Endothelial cell (in vitro differentiated cells): ENCODE data around the gene PCDHGB1. TPM values are rescaled to one million over a fixed set of nuclear protein-coding genes. Genes with fewer than 3 reads are reported as not detected.
"Not testable (repeated sequence)": the region's sequence is repeated elsewhere in the genome, so short reads cannot be mapped to it uniquely, and the experiment has no call there.

ENCODE experiments used
- DNase-seq: peaks from one replicate; pipeline ENCODE4 v3.0.0; 2021; ENCODE audit warnings: low spot score
- H3K27ac Mint-ChIP-seq: one replicate; pipeline ENCODE4 v1.8.0; 2021; ENCODE audit warnings: mixed read lengths, inconsistent platforms; ENCODE audit not compliant: unreplicated experiment
- H3K27me3 Mint-ChIP-seq: one replicate; pipeline ENCODE4 v1.8.0; 2021; ENCODE audit warnings: mild to moderate bottlenecking, moderate library complexity, mixed read lengths, inconsistent platforms; ENCODE audit not compliant: unreplicated experiment
- H3K36me3 Mint-ChIP-seq: one replicate; pipeline ENCODE4 v1.8.0; 2021; ENCODE audit warnings: mild to moderate bottlenecking, low read depth, mixed read lengths, inconsistent platforms; ENCODE audit not compliant: unreplicated experiment
- H3K4me1 Mint-ChIP-seq: one replicate; pipeline ENCODE4 v1.8.0; 2021; ENCODE audit warnings: mild to moderate bottlenecking, mixed read lengths, inconsistent platforms; ENCODE audit not compliant: unreplicated experiment
- H3K4me3 Mint-ChIP-seq: one replicate; pipeline ENCODE4 v1.8.0; 2021; ENCODE audit warnings: mild to moderate bottlenecking, mixed read lengths, inconsistent platforms; ENCODE audit not compliant: unreplicated experiment
- H3K9me3 Mint-ChIP-seq: one replicate; pipeline ENCODE4 v1.8.0; 2021; ENCODE audit warnings: mixed read lengths, inconsistent platforms; ENCODE audit not compliant: unreplicated experiment
- total RNA-seq: library from RNA; stranded (reverse); fragmentation: NEBNext Ultra II Directional; extraction: Animal tissue kit (Norgen Biotek cat#: 25700); gene quantifications from one replicate; pipeline ENCODE4 v1.2.1, GENCODE V29; 2021; ENCODE audit not compliant: unreplicated experiment
- TF ChIP-seq, protein P1 (sequence below): fragments of 200-600 bp; sonication (generic); IDR thresholded peaks from one replicate; pipeline ENCODE4 v1.5.0; 2021; ENCODE audit warnings: antibody characterized with exemption; ENCODE audit not compliant: unreplicated experiment

The PCDHGB1 gene
- total RNA-seq, 1 donor from 2014 or later: 3.1 TPM

DNA sequence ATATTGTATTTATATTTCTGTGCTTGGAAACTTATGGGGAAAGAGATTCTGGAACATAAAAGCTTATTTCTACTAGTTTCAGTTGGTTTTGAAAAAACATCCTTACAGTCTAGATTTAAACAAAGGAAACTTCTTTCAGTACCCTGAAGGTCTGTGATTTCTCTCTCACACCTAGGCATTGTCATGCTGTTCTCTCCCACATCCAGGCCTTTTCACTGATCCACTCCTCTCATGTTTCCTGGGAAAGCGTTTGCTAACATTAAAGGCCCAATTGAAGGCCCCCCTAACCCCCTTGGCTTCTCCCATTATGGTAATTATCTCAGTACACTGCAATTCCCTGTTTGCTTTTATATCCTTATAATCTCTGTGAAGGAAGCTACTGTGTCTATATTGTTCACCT lies 7.1 kb upstream of the PCDHGB1 start:
- H3K36me3 Mint-ChIP-seq: peaks cover 46% of the 10 kb centered on the region

DNA sequence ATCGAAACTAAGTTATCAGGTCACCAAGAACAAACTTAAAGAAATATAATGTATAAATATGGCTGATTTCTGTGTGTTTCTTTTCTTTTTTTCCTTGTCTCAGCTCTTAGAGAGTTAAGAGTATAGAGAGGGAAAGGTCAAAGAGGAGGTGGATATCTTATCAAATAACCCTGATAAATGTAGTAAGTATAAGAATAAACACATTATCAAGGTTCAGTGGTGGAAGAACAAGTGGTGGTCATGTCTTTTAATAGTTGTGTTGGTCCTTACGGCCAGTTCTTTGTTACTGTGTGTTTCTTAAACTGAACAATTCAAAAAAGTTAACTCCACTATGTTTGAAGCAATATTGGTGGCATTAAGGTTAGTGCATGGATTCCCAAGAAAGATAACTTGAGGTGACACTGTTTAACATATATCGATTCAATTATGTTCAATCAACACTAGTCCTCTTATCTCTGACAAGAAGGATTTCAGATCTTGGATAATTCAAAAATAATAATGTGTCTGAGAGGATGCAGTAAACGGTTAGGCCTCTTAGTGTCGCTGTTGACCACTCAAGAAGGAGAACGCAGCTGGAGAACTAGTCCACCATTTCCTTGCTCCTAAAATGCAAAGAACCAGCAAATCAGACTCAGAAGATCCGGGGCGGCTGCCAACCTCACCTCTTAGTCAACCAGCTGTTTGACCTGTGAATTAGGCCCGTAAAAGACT lies 6.5 kb upstream of the PCDHGB1 start, which contains the start of gene PCDHGA3:
TSS of gene PCDHGA3 (plus strand) at position 588 of the 711 bp plus-strand sequence. CDS start 205 bp downstream, outside the sequence.
- Mint-ChIP-seq H3K27ac (no peak within 1 kb of the TSS), H3K27me3 (peaks cover 9% of the 10 kb centered on the region), H3K36me3 (peaks cover 46% of the 10 kb centered on the region), H3K4me3 (peak within 1 kb of the TSS; percentile 56), H3K9me3 (peaks cover 42% of the 10 kb centered on the region), H3K4me1 (no peaks in the 10 kb centered on the region)
- TF ChIP-seq, protein P1, sequence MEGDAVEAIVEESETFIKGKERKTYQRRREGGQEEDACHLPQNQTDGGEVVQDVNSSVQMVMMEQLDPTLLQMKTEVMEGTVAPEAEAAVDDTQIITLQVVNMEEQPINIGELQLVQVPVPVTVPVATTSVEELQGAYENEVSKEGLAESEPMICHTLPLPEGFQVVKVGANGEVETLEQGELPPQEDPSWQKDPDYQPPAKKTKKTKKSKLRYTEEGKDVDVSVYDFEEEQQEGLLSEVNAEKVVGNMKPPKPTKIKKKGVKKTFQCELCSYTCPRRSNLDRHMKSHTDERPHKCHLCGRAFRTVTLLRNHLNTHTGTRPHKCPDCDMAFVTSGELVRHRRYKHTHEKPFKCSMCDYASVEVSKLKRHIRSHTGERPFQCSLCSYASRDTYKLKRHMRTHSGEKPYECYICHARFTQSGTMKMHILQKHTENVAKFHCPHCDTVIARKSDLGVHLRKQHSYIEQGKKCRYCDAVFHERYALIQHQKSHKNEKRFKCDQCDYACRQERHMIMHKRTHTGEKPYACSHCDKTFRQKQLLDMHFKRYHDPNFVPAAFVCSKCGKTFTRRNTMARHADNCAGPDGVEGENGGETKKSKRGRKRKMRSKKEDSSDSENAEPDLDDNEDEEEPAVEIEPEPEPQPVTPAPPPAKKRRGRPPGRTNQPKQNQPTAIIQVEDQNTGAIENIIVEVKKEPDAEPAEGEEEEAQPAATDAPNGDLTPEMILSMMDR: peak; percentile 23
- no peak for DNase-seq

More for the DNA sequence above, 7.1 kb upstream of the PCDHGB1 start:
- Mint-ChIP-seq H3K4me1 (no peaks in the 10 kb centered on the region), H3K9me3 (peaks cover 48% of the 10 kb centered on the region), H3K4me3 (no peak overlapping the region), H3K27me3 (peaks cover 9% of the 10 kb centered on the region), H3K27ac (no peak overlapping the region)
- no peak for DNase-seq
- TF ChIP-seq, protein P1: no peak

DNA sequence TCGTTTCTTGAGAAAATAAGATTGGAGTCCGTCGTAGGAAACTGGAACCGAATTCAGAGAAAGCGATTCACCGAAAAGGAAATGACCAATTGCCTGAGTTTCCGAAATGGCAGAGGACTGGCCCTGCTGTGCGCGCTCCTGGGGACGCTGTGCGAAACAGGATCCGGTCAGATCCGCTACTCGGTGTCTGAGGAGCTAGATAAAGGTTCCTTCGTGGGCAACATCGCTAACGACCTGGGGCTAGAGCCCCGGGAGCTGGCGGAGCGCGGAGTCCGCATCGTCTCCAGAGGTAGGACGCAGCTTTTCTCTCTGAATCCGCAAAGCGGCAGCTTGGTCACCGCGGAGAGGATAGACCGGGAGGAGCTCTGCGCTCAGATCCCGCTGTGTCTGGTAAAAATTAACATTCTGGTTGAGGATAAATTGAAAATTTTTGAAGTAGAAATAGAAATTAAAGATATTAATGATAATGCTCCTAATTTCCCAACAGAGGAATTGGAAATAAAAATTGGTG lies 5.9 kb upstream of the PCDHGB1 start:
- TF ChIP-seq, protein P1: no peak
- peaks cover 9% of the 10 kb centered on the region for H3K27me3 Mint-ChIP-seq
- no peak for DNase-seq
- H3K4me3 Mint-ChIP-seq: peak overlapping the region; percentile 56
- no peak overlapping the region for H3K27ac Mint-ChIP-seq
- H3K36me3 Mint-ChIP-seq: peaks cover 46% of the 10 kb centered on the region
- H3K4me1 Mint-ChIP-seq: no peaks in the 10 kb centered on the region
- peaks cover 37% of the 10 kb centered on the region for H3K9me3 Mint-ChIP-seq

DNA sequence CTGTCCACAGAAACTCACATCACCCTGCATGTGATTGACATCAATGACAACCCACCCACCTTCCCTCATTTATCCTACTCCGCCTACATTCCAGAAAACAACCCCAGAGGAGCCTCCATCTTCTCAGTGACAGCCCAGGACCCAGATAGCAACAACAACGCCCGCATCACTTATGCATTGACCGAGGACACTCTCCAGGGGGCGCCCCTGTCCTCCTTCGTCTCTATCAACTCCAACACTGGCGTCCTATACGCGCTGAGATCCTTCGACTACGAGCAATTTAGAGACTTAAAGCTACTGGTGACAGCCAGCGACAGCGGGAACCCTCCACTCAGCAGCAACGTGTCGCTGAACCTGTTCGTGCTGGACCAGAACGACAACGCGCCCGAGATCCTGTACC lies 4.6 kb upstream of the PCDHGB1 start:
- TF ChIP-seq, protein P1: no peak
- Mint-ChIP-seq H3K9me3 (peaks cover 38% of the 10 kb centered on the region), H3K4me1 (no peaks in the 10 kb centered on the region), H3K36me3 (peaks cover 47% of the 10 kb centered on the region), H3K4me3 (no peak overlapping the region), H3K27me3 (peaks cover 9% of the 10 kb centered on the region), H3K27ac (peak overlapping the region; percentile 1)
- DNase-seq: no peak

DNA sequence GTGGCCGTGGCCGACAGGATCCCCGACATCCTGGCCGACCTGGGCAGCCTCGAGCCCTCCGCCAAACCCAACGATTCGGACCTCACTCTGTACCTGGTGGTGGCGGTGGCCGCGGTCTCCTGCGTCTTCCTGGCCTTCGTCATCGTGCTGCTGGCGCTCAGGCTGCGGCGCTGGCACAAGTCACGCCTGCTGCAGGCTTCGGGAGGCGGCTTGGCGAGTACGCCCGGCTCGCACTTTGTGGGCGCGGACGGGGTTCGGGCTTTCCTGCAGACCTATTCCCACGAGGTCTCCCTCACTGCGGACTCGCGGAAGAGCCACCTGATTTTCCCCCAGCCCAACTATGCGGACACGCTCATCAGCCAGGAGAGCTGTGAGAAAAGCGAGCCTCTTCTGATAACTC lies 3.9 kb upstream of the PCDHGB1 start:
- H3K27me3 Mint-ChIP-seq, H3K4me3 Mint-ChIP-seq, H3K4me1 Mint-ChIP-seq, H3K27ac Mint-ChIP-seq, DNase-seq: not testable (repeated sequence)
- Mint-ChIP-seq H3K9me3 (peaks cover 40% of the 10 kb centered on the region), H3K36me3 (peaks cover 46% of the 10 kb centered on the region)
